ENCODE results near the gene IQCN.

DNA sequence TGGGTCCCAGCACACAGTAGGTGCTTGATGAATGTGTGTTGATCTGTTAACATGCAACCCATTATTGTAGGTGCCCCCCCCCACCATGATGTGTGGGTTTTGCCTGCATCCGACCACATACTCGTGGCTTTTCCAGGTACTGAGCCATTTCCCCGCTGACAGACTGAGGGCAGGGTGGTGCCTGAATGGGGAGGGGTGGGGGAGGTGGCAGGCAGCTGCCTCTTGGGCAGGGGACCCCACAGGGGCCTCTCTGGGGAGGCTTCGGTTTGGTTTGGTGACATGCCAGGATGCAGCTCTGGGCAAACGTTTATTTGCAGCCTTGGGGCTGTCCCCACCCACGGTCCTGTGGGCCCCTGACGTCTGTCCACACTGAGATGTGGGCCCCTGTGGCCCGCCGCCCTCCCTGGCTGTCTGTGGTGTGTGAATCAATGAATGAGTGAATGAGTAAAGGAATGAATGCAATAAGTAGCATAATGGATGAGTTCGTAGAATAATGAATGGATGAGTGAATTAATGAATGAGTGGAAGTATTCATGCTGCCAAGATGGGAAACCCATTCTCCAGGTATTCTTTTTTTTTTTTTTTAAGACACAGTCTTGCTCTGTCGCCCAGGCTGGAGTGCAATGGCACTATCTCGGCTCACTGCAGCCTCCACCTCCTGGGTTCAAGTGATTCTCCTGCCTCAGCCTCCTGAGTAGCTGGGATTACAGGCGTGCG lies 16.2 kb upstream of the IQCN start:
- TF ChIP-seq RAD21 (IDR thresholded peaks at IDR 0.05; ENCODE audit: low read depth) (no peak), EP300 (IDR thresholded peaks at IDR 0.05; ENCODE audit: borderline replicate concordance) (no peak)
